K562 (cell line): ENCODE measurements around the gene ENG. TPM values are rescaled to one million over a fixed set of nuclear protein-coding genes. Genes with fewer than 3 reads are reported as not detected.

Experiments
- ARNT ChIP-seq, 2 experiments: fragments of 450-650 bp; IDR thresholded peaks; 2 replicates each; pipeline ENCODE4 v1.6.1; 2016; ENCODE audit warnings: mild to moderate bottlenecking in 1 of 2
- BRCA1 ChIP-seq, 2 experiments: fragments of 450-650 bp in 1 of 2; sonication (generic) in 1 of 2; formaldehyde crosslinking in 1 of 2; IDR thresholded peaks; 2 replicates each; pipeline versions ENCODE4 v1.5.0 to v1.6.1; 2017 to 2020; ENCODE audit warnings: mild to moderate bottlenecking in 1 of 2, missing genetic modification reagents in 1 of 2
- DEAF1 ChIP-seq: fragments of 450-650 bp; formaldehyde crosslinking; IDR thresholded peaks from 2 replicates; pipeline ENCODE4 v1.4.0; 2020; ENCODE audit warnings: mild to moderate bottlenecking, moderate library complexity
- E2F5 ChIP-seq: sonication (generic); formaldehyde crosslinking; IDR thresholded peaks from 2 replicates; pipeline ENCODE4 v1.8.0; 2022; ENCODE audit warnings: mild to moderate bottlenecking, missing genetic modification reagents
- GABPA ChIP-seq: fragments of 200-800 bp; sonication (Bioruptor generic); conservative IDR thresholded peaks from 2 replicates; pipeline ENCODE4 v1.6.1; 2016; ENCODE audit warnings: low read depth, missing genetic modification characterization, missing compliant biosample characterization
- GATA2 ChIP-seq: sonication (generic); formaldehyde crosslinking; IDR thresholded peaks from 2 replicates; pipeline ENCODE4 v1.4.0; 2020; ENCODE audit warnings: mild to moderate bottlenecking, missing genetic modification reagents
- KDM4B ChIP-seq, 2 experiments: fragments of 450-650 bp in 1 of 2; sonication (generic) in 1 of 2; IDR thresholded peaks; 2 replicates each; pipeline ENCODE4 v1.6.1; 2016 to 2017; ENCODE audit warnings: borderline replicate concordance in 2 of 2, antibody characterized with exemption in 1 of 2, low read depth in 1 of 2, mild to moderate bottlenecking in 1 of 2
- NCOA2 ChIP-seq, 2 experiments: fragments of 450-650 bp; IDR thresholded peaks; 2 replicates each; pipeline ENCODE4 v1.6.1; 2018; ENCODE audit warnings: mild to moderate bottlenecking in 2 of 2, moderate library complexity in 1 of 2; ENCODE audit not compliant: partially characterized antibody in 2 of 2
- NFIX ChIP-seq: fragments of 250-450 bp; sonication (Bioruptor Pico); IDR thresholded peaks from 2 replicates; pipeline ENCODE4 v1.4.0; 2020; ENCODE audit warnings: low read depth, mild to moderate bottlenecking, moderate library complexity
- PHF20 ChIP-seq: fragments of 450-650 bp; IDR thresholded peaks from 2 replicates; pipeline ENCODE4 v1.6.1; 2018; ENCODE audit not compliant: partially characterized antibody
- PHF21A ChIP-seq: fragments of 450-650 bp; IDR thresholded peaks from 2 replicates; pipeline ENCODE4 v1.6.1; 2017; ENCODE audit warnings: low read depth, borderline replicate concordance
- RAD21 ChIP-seq, 2 experiments: fragments of 250-450 bp in 1 of 2; fragments of 450-650 bp in 1 of 2; sonication (Bioruptor Pico) in 1 of 2; formaldehyde crosslinking in 1 of 2; IDR thresholded peaks in 1 of 2; conservative IDR thresholded peaks in 1 of 2; 2 replicates each; pipeline versions ENCODE4 v1.4.0 to v1.8.0; 2020 to 2022; ENCODE audit warnings: mild to moderate bottlenecking in 2 of 2, moderate library complexity in 1 of 2
- RBM34 ChIP-seq: fragments of 200-400 bp; formaldehyde crosslinking; IDR thresholded peaks from 2 replicates; pipeline ENCODE4 v1.6.1; 2018; ENCODE audit warnings: low read length, borderline replicate concordance; ENCODE audit not compliant: insufficient read depth
- TFAM ChIP-seq: fragments of 250-450 bp; sonication (Bioruptor Pico); conservative IDR thresholded peaks from 2 replicates; pipeline ENCODE4 v1.5.0; 2021; ENCODE audit warnings: mild to moderate bottlenecking, moderate library complexity
- TRIM24 ChIP-seq, 2 experiments: fragments of 450-650 bp; IDR thresholded peaks; 2 replicates each; pipeline ENCODE4 v1.6.1; 2016
- ZBTB2 ChIP-seq: fragments of 450-650 bp; IDR thresholded peaks from 2 replicates; pipeline ENCODE4 v1.6.1; 2016; ENCODE audit warnings: antibody characterized with exemption
- ZNF253 ChIP-seq: fragments of 250-450 bp; sonication (Bioruptor Pico); conservative IDR thresholded peaks from 2 replicates; pipeline ENCODE4 v1.6.1; 2021; ENCODE audit warnings: mild to moderate bottlenecking
- ZNF778 ChIP-seq: fragments of 450-650 bp; formaldehyde crosslinking; IDR thresholded peaks from 2 replicates; pipeline ENCODE4 v1.4.0; 2020; ENCODE audit warnings: mild to moderate bottlenecking, moderate library complexity
- polyA plus RNA-seq, 8 experiments: library from polyadenylated mRNA; depleted of rRNA in 4 of 8; stranded (reverse) in 5 of 8; unstranded in 3 of 8; fragments of >200 nt; fragmentation: Nextera tagmentation in 2 of 8; fragmentation: Illumina TruSeq in 1 of 8; extraction: Ambion mirVana in 2 of 8; extraction: Trizol in 1 of 8; gene quantifications; 2 replicates each; pipeline versions ENCODE4 v1.2.1 to v1.2.3, GENCODE V29; 2011 to 2014; ENCODE audit warnings: inconsistent platforms in 1 of 8, missing spikeins in 1 of 8
- total RNA-seq, 7 experiments: library from RNA; depleted of rRNA in 6 of 7; stranded (reverse); fragments of >200 nt in 6 of 7; fragmentation: Illumina TruSeq in 2 of 7; extraction: Trizol in 2 of 7; gene quantifications; 2 replicates each; pipeline versions ENCODE4 v1.2.1 to v1.2.3, GENCODE V29; 2011 to 2021; ENCODE audit warnings: low replicate concordance in 1 of 7
- TF ChIP-seq, protein P1 (sequence below), 2 experiments: fragments of 150-350 bp in 1 of 2; IDR thresholded peaks; 2 replicates each; pipeline ENCODE4 v1.6.1; 2012 to 2016; ENCODE audit warnings: low read depth in 2 of 2, low read length in 2 of 2, mild to moderate bottlenecking in 1 of 2, moderate library complexity in 1 of 2
- TF ChIP-seq, protein P2 (sequence below): IDR thresholded peaks from 2 replicates; pipeline ENCODE4 v1.6.1; 2014; ENCODE audit warnings: antibody characterized with exemption

The ENG gene
- total and polyA plus RNA-seq, 9 of the 15 experiments (the other 6 are each of a cell fraction or from before 2014, with no cell fraction given), result 0.04 to 0.40 (median 0.14) TPM; not detected in 1

DNA sequence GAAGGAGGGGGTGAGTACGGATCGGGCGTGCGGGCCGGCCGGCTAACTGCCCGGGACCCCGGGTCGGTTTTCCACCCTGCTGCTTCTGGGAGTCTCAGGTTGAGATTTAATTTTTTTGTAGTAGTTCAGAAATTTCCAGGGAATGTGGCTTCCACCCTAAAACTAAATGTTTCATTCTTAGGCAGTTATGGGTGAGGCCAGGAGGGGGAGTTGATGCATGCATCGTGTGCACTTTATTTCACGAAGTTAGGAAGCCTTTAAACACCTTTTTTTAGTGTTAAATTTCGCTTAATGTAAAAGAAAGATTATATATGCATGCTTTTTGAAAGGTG is 67.7 kb downstream of the ENG start (continued):
- TF ChIP-seq E2F5, result no peak
- no peak for TF ChIP-seq BRCA1 (IDR thresholded peaks at IDR 0.05)
- TF ChIP-seq BRCA1 (CRISPR knock-in tag; IDR thresholded peaks at IDR 0.05), result no peak
- TF ChIP-seq, protein P1, sequence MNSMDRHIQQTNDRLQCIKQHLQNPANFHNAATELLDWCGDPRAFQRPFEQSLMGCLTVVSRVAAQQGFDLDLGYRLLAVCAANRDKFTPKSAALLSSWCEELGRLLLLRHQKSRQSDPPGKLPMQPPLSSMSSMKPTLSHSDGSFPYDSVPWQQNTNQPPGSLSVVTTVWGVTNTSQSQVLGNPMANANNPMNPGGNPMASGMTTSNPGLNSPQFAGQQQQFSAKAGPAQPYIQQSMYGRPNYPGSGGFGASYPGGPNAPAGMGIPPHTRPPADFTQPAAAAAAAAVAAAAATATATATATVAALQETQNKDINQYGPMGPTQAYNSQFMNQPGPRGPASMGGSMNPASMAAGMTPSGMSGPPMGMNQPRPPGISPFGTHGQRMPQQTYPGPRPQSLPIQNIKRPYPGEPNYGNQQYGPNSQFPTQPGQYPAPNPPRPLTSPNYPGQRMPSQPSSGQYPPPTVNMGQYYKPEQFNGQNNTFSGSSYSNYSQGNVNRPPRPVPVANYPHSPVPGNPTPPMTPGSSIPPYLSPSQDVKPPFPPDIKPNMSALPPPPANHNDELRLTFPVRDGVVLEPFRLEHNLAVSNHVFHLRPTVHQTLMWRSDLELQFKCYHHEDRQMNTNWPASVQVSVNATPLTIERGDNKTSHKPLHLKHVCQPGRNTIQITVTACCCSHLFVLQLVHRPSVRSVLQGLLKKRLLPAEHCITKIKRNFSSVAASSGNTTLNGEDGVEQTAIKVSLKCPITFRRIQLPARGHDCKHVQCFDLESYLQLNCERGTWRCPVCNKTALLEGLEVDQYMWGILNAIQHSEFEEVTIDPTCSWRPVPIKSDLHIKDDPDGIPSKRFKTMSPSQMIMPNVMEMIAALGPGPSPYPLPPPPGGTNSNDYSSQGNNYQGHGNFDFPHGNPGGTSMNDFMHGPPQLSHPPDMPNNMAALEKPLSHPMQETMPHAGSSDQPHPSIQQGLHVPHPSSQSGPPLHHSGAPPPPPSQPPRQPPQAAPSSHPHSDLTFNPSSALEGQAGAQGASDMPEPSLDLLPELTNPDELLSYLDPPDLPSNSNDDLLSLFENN (IDR thresholded peaks at IDR 0.05; ENCODE audit: low read depth in 2 of 2, low read length in 2 of 2), result no peak
- no peak for TF ChIP-seq ZNF778 (CRISPR knock-in tag)
- no peak for TF ChIP-seq NCOA2 (IDR thresholded peaks at IDR 0.05; ENCODE audit: partially characterized antibody in 2 of 2)
- TF ChIP-seq TRIM24 (IDR thresholded peaks at IDR 0.05), result peak in 1 of 2 experiments; percentile 3; a peak in 1 of 4 replicates
- no peak for TF ChIP-seq GATA2 (CRISPR knock-in tag)
- TF ChIP-seq, protein P2, sequence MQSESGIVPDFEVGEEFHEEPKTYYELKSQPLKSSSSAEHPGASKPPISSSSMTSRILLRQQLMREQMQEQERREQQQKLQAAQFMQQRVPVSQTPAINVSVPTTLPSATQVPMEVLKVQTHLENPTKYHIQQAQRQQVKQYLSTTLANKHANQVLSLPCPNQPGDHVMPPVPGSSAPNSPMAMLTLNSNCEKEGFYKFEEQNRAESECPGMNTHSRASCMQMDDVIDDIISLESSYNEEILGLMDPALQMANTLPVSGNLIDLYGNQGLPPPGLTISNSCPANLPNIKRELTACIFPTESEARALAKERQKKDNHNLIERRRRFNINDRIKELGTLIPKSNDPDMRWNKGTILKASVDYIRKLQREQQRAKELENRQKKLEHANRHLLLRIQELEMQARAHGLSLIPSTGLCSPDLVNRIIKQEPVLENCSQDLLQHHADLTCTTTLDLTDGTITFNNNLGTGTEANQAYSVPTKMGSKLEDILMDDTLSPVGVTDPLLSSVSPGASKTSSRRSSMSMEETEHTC, result no peak
- TF ChIP-seq ZNF253, result no peak
- no peak for TF ChIP-seq TFAM (CRISPR knock-in tag)
- no peak for TF ChIP-seq NFIX (CRISPR knock-in tag)
- no peak for TF ChIP-seq ZBTB2
- TF ChIP-seq PHF20, result no peak
- peak; percentile 25 to 57 for TF ChIP-seq RAD21 (CRISPR knock-in tag; conservative IDR thresholded peaks at IDR 0.05 in 1 of 2, IDR thresholded peaks at IDR 0.05 in 1 of 2)
- no peak for TF ChIP-seq ARNT (IDR thresholded peaks at IDR 0.05)
- TF ChIP-seq RBM34, result no peak
- TF ChIP-seq PHF21A, result no peak
- TF ChIP-seq DEAF1 (CRISPR knock-in tag), result 0 out of 2 replicates have a peak, but pooled peaks have one; percentile 23
- TF ChIP-seq GABPA (tag), result no peak
- TF ChIP-seq KDM4B (IDR thresholded peaks at IDR 0.05; ENCODE audit: borderline replicate concordance in 2 of 2, low read depth in 1 of 2), result no peak
